Measurements from ENCODE around the gene KLHL29. TPM values are rescaled to one million over a fixed set of nuclear protein-coding genes. Genes with fewer than 3 reads are reported as not detected.
A peak's percentile ranks its signal among the peaks of the same experiment; 100 is the strongest.

Gene KLHL29
- total RNA-seq, 1 donor from 2014 or later, result 5.0 TPM

GRCh38 chr2:23414871-23415270 is 29.9 kb downstream of the KLHL29 start:
- DNase-seq (ENCODE audit: low read depth) (no peak), FAIRE-seq (no peak)
- Histone ChIP-seq H3K36me3 (ENCODE audit: control insufficient read depth, insufficient read depth, low read length) (no peaks in the 10 kb centered on the region), H3K4me3 (ENCODE audit: low read depth, low read length) (no peak overlapping the region), H3K27me3 (ENCODE audit: control insufficient read depth, insufficient read depth, low read length) (no peaks in the 10 kb centered on the region)
- TF ChIP-seq, protein P1, sequence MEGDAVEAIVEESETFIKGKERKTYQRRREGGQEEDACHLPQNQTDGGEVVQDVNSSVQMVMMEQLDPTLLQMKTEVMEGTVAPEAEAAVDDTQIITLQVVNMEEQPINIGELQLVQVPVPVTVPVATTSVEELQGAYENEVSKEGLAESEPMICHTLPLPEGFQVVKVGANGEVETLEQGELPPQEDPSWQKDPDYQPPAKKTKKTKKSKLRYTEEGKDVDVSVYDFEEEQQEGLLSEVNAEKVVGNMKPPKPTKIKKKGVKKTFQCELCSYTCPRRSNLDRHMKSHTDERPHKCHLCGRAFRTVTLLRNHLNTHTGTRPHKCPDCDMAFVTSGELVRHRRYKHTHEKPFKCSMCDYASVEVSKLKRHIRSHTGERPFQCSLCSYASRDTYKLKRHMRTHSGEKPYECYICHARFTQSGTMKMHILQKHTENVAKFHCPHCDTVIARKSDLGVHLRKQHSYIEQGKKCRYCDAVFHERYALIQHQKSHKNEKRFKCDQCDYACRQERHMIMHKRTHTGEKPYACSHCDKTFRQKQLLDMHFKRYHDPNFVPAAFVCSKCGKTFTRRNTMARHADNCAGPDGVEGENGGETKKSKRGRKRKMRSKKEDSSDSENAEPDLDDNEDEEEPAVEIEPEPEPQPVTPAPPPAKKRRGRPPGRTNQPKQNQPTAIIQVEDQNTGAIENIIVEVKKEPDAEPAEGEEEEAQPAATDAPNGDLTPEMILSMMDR (IDR thresholded peaks at IDR 0.05; ENCODE audit: insufficient read depth, low read length, severe bottlenecking), result peak; percentile 13

- TF ChIP-seq, protein P1 (IDR thresholded peaks at IDR 0.05; ENCODE audit: insufficient read depth, low read length, severe bottlenecking), result no peak
- Histone ChIP-seq H3K27me3 (ENCODE audit: control insufficient read depth, insufficient read depth, low read length) (no peaks in the 10 kb centered on the region), H3K4me3 (ENCODE audit: low read depth, low read length) (no peak overlapping the region), H3K36me3 (ENCODE audit: control insufficient read depth, insufficient read depth, low read length) (no peaks in the 10 kb centered on the region)
- DNase-seq (ENCODE audit: low read depth) (no peak), FAIRE-seq (peak; percentile 68)
Observed at GRCh38 chr2:23417310-23417709, 32.3 kb downstream of the KLHL29 start.

DNA sequence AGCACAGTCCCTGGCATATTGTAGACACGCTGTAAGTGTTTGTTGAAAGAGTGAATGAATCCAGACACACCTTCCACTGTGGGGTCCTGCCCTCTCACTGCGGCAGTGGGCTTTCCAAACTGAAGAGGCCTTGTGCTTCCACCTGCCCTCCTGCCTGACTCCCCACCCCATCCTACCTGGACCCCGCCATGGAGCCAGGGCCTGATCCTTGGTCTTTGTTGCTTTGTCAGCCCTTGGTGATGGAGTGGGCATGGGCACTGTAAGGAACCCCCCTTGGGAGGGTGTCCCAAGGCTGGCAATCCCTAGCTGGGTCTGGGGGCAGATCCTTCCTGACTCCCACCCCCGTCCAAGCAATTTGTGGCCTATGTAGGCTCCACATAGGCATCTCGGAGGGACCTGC is 33.1 kb downstream of the KLHL29 start:
- TF ChIP-seq, protein P1 (IDR thresholded peaks at IDR 0.05; ENCODE audit: insufficient read depth, low read length, severe bottlenecking), result no peak
- no peak for DNase-seq (ENCODE audit: low read depth)
- H3K4me3 ChIP-seq (ENCODE audit: low read depth, low read length), result no peak overlapping the region
- FAIRE-seq, result no peak
- no peaks in the 10 kb centered on the region for H3K36me3 ChIP-seq (ENCODE audit: control insufficient read depth, insufficient read depth, low read length)
- no peaks in the 10 kb centered on the region for H3K27me3 ChIP-seq (ENCODE audit: control insufficient read depth, insufficient read depth, low read length)

- FAIRE-seq (no peak), DNase-seq (ENCODE audit: low read depth) (peak; percentile 84)
- H3K27me3 ChIP-seq (ENCODE audit: control insufficient read depth, insufficient read depth, low read length), result no peaks in the 10 kb centered on the region
- TF ChIP-seq, protein P1 (IDR thresholded peaks at IDR 0.05; ENCODE audit: insufficient read depth, low read length, severe bottlenecking), result no peak
- no peak overlapping the region for H3K4me3 ChIP-seq (ENCODE audit: low read depth, low read length)
- H3K36me3 ChIP-seq (ENCODE audit: control insufficient read depth, insufficient read depth, low read length), result no peaks in the 10 kb centered on the region
Observed at GRCh38 chr2:23418461-23418911, 33.5 kb downstream of the KLHL29 start.

DNA sequence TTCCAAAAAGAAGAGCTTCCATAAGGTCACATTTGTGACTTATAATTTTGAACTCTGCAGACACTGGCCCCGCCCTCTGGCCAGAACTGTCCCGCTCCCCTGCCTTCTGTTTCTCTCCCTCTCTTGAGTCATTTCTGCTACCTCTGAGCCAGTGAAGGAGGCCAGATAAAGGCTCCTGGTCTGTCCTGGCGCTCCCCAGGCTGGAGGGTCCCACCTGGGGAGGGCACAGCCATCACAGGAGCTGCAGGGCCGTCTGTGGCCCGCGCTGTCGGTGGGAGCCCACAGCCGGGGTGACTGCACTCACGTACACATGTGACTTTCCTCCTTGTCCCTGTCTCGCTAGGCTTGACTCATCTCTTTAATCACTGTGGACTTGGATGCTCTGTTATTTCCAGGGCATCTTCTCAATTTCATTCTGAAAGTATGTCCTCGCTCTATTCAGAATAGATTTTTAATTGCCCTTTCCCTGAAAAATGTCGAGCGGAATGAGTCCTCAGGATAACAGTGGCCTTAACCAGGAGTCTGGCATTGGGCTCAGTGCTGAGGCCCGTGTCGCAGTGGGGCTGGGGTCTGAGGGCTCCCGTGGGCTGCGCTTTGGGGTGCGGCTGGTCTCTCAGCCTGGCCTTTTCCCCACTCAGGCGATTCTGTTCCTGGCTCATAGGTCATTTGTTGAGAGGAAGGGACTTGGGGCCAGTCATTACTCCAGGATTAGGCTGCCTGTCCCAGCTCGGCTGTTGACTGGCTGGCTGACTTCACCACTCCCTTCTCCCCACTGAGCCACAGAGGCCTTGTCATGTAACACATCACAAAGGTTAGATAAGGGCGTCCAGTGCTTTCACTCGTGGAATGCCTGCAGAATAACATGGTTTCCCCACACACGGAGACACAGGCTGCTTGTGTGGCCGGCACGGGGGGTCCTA is 34.5 kb downstream of the KLHL29 start:
- H3K36me3 ChIP-seq (ENCODE audit: control insufficient read depth, insufficient read depth, low read length), result no peaks in the 10 kb centered on the region
- DNase-seq (ENCODE audit: low read depth) (no peak), FAIRE-seq (no peak)
- TF ChIP-seq, protein P1 (IDR thresholded peaks at IDR 0.05; ENCODE audit: insufficient read depth, low read length, severe bottlenecking), result no peak
- no peak overlapping the region for H3K4me3 ChIP-seq (ENCODE audit: low read depth, low read length)
- no peaks in the 10 kb centered on the region for H3K27me3 ChIP-seq (ENCODE audit: control insufficient read depth, insufficient read depth, low read length)
